Activated CD8-positive, alpha-beta memory T cell treated with anti-CD3 and anti-CD28 coated beads for 36 hours (primary cell): ENCODE measurements around the gene ICOS. TPM values are rescaled to one million over a fixed set of nuclear protein-coding genes. Genes with fewer than 3 reads are reported as not detected.
"Not testable (repeated sequence)": the region's sequence is repeated elsewhere in the genome, so short reads cannot be mapped to it uniquely, and the experiment has no call there.

ENCODE experiments used
- CTCF ChIA-PET: fragments of 350-600 bp; sonication (Branson Sonifier 250); formaldehyde crosslinking; loops from one replicate; lab custom pipeline; 2021; ENCODE audit warnings: antibody characterized with exemption; lab: Charles Lee
- POLR2A ChIA-PET: fragments of 350-600 bp; sonication (Branson Sonifier 250); formaldehyde crosslinking; loops from one replicate; lab custom pipeline; 2021; ENCODE audit warnings: antibody characterized with exemption; lab: Charles Lee
- total RNA-seq, 2 experiments: library from RNA; stranded (reverse); gene quantifications; one replicate each; pipeline ENCODE4 v1.2.3, GENCODE V29; 2021

ICOS gene
- total RNA-seq, 2 experiments from 2014 or later: 80.0 to 81.7 TPM

GRCh38 chr2:203949228-203949627 is 12.7 kb downstream of the ICOS start:
- CTCF ChIA-PET: no interaction called here
- POLR2A ChIA-PET: no interaction called here

- CTCF ChIA-PET: no interaction called here
- POLR2A ChIA-PET: interaction anchor here (1.0 kb wide), 1 partner anchor 10 kb away, joined by 3 read pairs; no protein-coding TSS in a partner anchor
Observed at GRCh38 chr2:203951366-203951902, 14.9 kb downstream of the ICOS start.

GRCh38 chr2:203959265-203959664 is 22.7 kb downstream of the ICOS start:
- CTCF ChIA-PET: no interaction called here
- POLR2A ChIA-PET: no interaction called here

- CTCF ChIA-PET: no interaction called here
- POLR2A ChIA-PET: no interaction called here
Observed at GRCh38 chr2:203959672-203960071, 23.1 kb downstream of the ICOS start.

- ChIA-PET CTCF (no interaction called here), POLR2A (interaction anchor here (0.6 kb wide), 1 partner anchor 46 kb away, joined by 4 read pairs; no protein-coding TSS in a partner anchor)
Observed at GRCh38 chr2:203960811-203961210, 24.2 kb downstream of the ICOS start.

GRCh38 chr2:203965190-203965589 is 28.6 kb downstream of the ICOS start:
- POLR2A ChIA-PET, CTCF ChIA-PET: not testable (repeated sequence)

GRCh38 chr2:203971251-203971650 is 34.7 kb downstream of the ICOS start:
- ChIA-PET CTCF (no interaction called here), POLR2A (no interaction called here)

GRCh38 chr2:203972066-203972465 is 35.5 kb downstream of the ICOS start:
- ChIA-PET CTCF (no interaction called here), POLR2A (interaction anchor here (0.7 kb wide), 1 partner anchor 111 kb away, joined by 4 read pairs; no protein-coding TSS in a partner anchor)

GRCh38 chr2:203973000-203973399 is 36.4 kb downstream of the ICOS start:
- CTCF ChIA-PET: no interaction called here
- POLR2A ChIA-PET: interaction anchor here (0.6 kb wide), 1 partner anchor 96 kb away, joined by 3 read pairs; no protein-coding TSS in a partner anchor

GRCh38 chr2:203973676-203974075 is 37.1 kb downstream of the ICOS start:
- POLR2A ChIA-PET: interaction anchor here (0.6 kb wide), 1 partner anchor 97 kb away, joined by 3 read pairs; no protein-coding TSS in a partner anchor
- CTCF ChIA-PET: no interaction called here

GRCh38 chr2:203975912-203976311 is 39.3 kb downstream of the ICOS start:
- ChIA-PET CTCF (no interaction called here), POLR2A (no interaction called here)

- CTCF ChIA-PET: no interaction called here
Observed at GRCh38 chr2:203982276-203982675, 45.7 kb downstream of the ICOS start.

GRCh38 chr2:203983064-203983715 is 46.6 kb downstream of the ICOS start:
- ChIA-PET POLR2A (no interaction called here), CTCF (no interaction called here)

More at GRCh38 chr2:203982276-203982675, 45.7 kb downstream of the ICOS start:
- POLR2A ChIA-PET: no interaction called here

GRCh38 chr2:203985978-203986377 is 49.4 kb downstream of the ICOS start:
- CTCF ChIA-PET: interaction anchor here (1.8 kb wide), 1 partner anchor 10 kb away, joined by 4 read pairs; no protein-coding TSS in a partner anchor

GRCh38 chr2:203987959-203988358 is 51.4 kb downstream of the ICOS start:
- ChIA-PET CTCF (no interaction called here), POLR2A (no interaction called here)

More at GRCh38 chr2:203985978-203986377, 49.4 kb downstream of the ICOS start:
- POLR2A ChIA-PET: not testable (repeated sequence)

GRCh38 chr2:203988500-203989260 is 52.1 kb downstream of the ICOS start:
- ChIA-PET POLR2A (no interaction called here), CTCF (no interaction called here)

- ChIA-PET POLR2A (no interaction called here), CTCF (no interaction called here)
Observed at GRCh38 chr2:203989521-203989920, 53.0 kb downstream of the ICOS start.

GRCh38 chr2:203992509-203992908 is 55.9 kb downstream of the ICOS start:
- POLR2A ChIA-PET: no interaction called here
- CTCF ChIA-PET: no interaction called here

- CTCF ChIA-PET: interaction anchor here (1.0 kb wide), 1 partner anchor 13 kb away, joined by 5 read pairs; no protein-coding TSS in a partner anchor
- POLR2A ChIA-PET: no interaction called here
Observed at GRCh38 chr2:203993011-203993410, 56.4 kb downstream of the ICOS start.

- POLR2A ChIA-PET: no interaction called here
- CTCF ChIA-PET: interaction anchor here (1.0 kb wide), 1 partner anchor 12 kb away, joined by 5 read pairs; no protein-coding TSS in a partner anchor
Observed at GRCh38 chr2:203993560-203993959, 57.0 kb downstream of the ICOS start.
